ENCODE results near the gene CPTP.

- TF ChIP-seq CTCF (IDR thresholded peaks at IDR 0.05; ENCODE audit: low read depth, low read length) (no peak), MAX (IDR thresholded peaks at IDR 0.05; ENCODE audit: low read depth, low read length) (no peak), POLR2A (IDR thresholded peaks at IDR 0.05; ENCODE audit: extremely low read depth, insufficient read length) (no peak), MYC (IDR thresholded peaks at IDR 0.05; ENCODE audit: low read depth, low read length) (no peak)
These were observed 37.4 kb downstream of the CPTP start for GRCh38 chr1:1361982-1362423.
